GM12891 (cell line): ENCODE results near the gene AGRN.

Experiments used
- PAX5 ChIP-seq: IDR thresholded peaks from 2 replicates; pipeline ENCODE4 v1.6.1; 2011; ENCODE audit warnings: low read length, moderate library complexity, mild to moderate bottlenecking; ENCODE audit not compliant: insufficient read depth, severe bottlenecking
- POLR2A ChIP-seq: IDR thresholded peaks from 2 replicates; pipeline ENCODE4 v1.6.1; 2011; ENCODE audit warnings: low read depth, low read length, control low read depth
- POLR2AphosphoS5 ChIP-seq: IDR thresholded peaks from 2 replicates; pipeline ENCODE4 v1.6.1; 2011; ENCODE audit warnings: low read depth, low read length, control low read depth
- SPI1 ChIP-seq: IDR thresholded peaks from 2 replicates; pipeline ENCODE4 v1.6.1; 2011; ENCODE audit warnings: low read depth, low read length, control low read depth
- TAF1 ChIP-seq: IDR thresholded peaks from 2 replicates; pipeline ENCODE4 v1.6.1; 2011; ENCODE audit warnings: low read depth, low read length, control low read depth

DNA sequence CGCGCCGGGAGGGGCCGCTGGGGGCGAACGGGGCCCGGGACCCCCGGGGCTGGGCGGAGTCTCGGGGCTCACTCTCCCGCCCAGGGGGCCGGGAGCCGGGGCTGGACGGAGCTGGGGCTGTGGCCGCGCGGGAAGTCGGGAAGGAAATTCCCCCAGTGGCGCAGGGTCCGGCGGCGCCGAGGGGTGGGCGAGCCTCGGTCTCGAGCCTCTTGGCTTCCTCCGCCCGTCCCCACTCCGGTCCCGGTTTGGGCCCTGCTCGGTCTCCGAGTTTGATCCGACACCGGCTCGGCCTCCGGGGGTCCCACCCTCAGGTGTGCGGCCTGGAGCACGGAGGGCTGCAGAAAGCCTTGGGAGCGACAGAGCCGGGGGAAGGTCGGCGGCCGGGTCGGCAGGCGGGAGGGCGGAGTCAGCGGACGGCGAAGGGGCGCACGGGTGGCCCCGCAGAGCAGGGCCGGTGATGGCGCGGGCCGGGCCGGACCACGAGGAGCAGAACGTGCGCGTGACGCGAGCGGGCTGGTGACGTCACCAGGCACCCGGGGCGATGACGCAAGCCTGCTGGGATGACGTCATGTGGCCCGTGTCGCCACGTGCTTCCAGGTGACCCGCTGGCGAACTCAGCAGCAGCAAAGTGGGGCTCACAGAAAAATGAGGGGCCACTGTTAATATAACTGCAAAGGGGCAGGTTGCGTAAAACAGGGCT, 19.4 kb upstream of the AGRN start:
- TF ChIP-seq POLR2A (no peak), SPI1 (no peak), POLR2AphosphoS5 (no peak), TAF1 (no peak), PAX5 (no peak)
